ENCODE results near the gene DSCAML1.

The DSCAML1 gene

GRCh38 chr11:117610901-117611300, 186.1 kb downstream of the DSCAML1 start:
- no peak for TF ChIP-seq CTCF (IDR thresholded peaks at IDR 0.05; ENCODE audit: low read length, missing control alignments)
- no peak overlapping the region for H3K4me3 ChIP-seq (replicated peaks; ENCODE audit: low read depth, low read length)
- DNase-seq (ENCODE audit: low read depth): no peak

- no peak overlapping the region for H3K4me3 ChIP-seq (replicated peaks; ENCODE audit: low read depth, low read length)
- peak; percentile 8 for DNase-seq (ENCODE audit: low read depth)
- TF ChIP-seq CTCF (IDR thresholded peaks at IDR 0.05; ENCODE audit: low read length, missing control alignments): no peak
These were observed 187.0 kb downstream of the DSCAML1 start for GRCh38 chr11:117610045-117610444.

GRCh38 chr11:117607449-117607848, 189.6 kb downstream of the DSCAML1 start:
- no peak overlapping the region for H3K4me3 ChIP-seq (replicated peaks; ENCODE audit: low read depth, low read length)
- TF ChIP-seq CTCF (IDR thresholded peaks at IDR 0.05; ENCODE audit: low read length, missing control alignments): no peak
- no peak for DNase-seq (ENCODE audit: low read depth)

- no peak overlapping the region for H3K4me3 ChIP-seq (replicated peaks; ENCODE audit: low read depth, low read length)
- TF ChIP-seq CTCF (IDR thresholded peaks at IDR 0.05; ENCODE audit: low read length, missing control alignments): no peak
- DNase-seq (ENCODE audit: low read depth): no peak
These were observed 190.2 kb downstream of the DSCAML1 start for GRCh38 chr11:117606790-117607189.

- DNase-seq (ENCODE audit: low read depth): no peak
- TF ChIP-seq CTCF (IDR thresholded peaks at IDR 0.05; ENCODE audit: low read length, missing control alignments): no peak
- no peak overlapping the region for H3K4me3 ChIP-seq (replicated peaks; ENCODE audit: low read depth, low read length)
These were observed 190.8 kb downstream of the DSCAML1 start for GRCh38 chr11:117606211-117606610.

GRCh38 chr11:117605331-117605730, 191.7 kb downstream of the DSCAML1 start:
- H3K4me3 ChIP-seq (replicated peaks; ENCODE audit: low read depth, low read length): no peak overlapping the region
- no peak for DNase-seq (ENCODE audit: low read depth)
- no peak for TF ChIP-seq CTCF (IDR thresholded peaks at IDR 0.05; ENCODE audit: low read length, missing control alignments)

- no peak for TF ChIP-seq CTCF (IDR thresholded peaks at IDR 0.05; ENCODE audit: low read length, missing control alignments)
- H3K4me3 ChIP-seq (replicated peaks; ENCODE audit: low read depth, low read length): no peak overlapping the region
- DNase-seq (ENCODE audit: low read depth): no peak
These were observed 192.6 kb downstream of the DSCAML1 start for GRCh38 chr11:117604336-117604995.
